Measurements from ENCODE around the gene LYG1.

LYG1 gene

DNA sequence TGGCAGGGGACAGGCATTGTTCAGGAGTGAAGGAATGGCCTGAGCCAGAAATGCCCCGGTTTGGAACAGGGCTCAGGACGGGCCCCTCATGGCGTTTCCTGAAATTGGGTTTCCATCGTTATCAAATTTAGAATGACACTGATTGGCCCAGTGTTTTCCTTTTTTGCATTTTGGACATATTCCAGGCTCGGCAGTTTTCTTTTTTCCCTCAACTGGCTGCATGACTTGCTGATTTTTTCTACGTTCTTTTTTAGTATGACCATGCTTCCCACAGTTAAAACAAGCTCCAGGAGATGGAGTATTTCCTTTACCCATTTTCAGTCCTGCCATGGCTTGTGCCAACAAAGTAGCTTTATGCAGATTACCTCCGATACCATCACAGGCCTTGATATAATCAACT, 25.1 kb downstream of the LYG1 start:
- DNase-seq (ENCODE audit: low read depth in 2 of 2), result no peak

DNA sequence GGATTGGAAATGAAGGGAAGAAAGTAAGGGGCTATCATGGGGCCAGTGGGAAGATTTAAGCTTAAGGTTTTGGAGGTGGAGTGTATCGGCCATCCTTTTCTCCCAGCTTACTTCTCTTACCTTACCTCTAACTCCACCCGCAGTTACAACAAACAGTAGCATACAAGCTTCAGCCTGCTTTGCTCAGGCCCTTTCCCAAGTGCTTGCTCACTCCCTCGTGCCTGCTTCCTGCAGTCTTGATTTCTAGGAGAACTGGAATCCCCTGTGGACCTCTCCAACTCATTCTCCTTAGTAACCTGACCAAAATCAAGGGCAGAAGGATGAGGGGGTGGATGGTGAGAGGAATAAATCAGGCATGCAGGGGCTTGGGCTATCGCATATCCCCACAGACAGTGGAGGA, 39.8 kb downstream of the LYG1 start:
- DNase-seq (ENCODE audit: low read depth in 2 of 2), result no peak

DNA sequence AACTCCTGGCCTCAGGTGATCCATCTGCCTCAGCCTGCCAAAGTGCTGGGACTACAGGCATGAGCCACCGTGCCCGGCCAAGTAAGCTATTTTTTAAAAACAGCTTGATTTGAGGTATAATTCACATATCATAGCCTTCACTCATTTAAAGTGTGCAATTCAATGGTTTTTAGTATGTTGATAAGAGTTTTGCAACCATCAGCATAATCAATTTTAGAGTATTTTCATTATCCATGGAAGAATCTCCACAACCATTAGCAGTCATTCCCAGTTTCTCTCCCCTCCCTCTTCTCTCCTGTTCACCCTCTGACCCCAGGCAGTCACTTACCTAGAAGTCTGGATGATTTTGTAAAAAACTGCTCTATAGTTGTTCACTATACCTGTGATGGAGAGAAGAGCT, 40.8 kb downstream of the LYG1 start:
- no peak for DNase-seq (ENCODE audit: low read depth in 2 of 2)

DNA sequence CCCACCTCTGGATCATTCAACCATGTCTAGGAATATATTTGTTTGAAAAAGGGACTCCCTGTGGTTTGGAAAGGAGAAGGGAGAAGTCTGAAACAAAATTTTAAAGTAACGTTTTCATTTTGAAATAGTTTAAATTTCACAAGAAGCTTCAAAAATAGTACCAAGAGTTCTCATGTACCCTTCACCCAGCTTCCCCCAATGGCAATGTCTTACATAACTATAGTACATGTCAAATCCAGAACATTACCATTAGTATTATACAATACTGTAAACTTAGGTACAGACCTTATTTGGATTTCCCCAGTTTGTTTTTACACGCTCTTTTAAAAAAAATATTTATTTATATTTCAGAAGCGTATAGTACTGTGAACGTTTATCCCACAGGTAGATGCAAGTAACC, 41.5 kb downstream of the LYG1 start:
- DNase-seq (ENCODE audit: low read depth in 2 of 2), result no peak

DNA sequence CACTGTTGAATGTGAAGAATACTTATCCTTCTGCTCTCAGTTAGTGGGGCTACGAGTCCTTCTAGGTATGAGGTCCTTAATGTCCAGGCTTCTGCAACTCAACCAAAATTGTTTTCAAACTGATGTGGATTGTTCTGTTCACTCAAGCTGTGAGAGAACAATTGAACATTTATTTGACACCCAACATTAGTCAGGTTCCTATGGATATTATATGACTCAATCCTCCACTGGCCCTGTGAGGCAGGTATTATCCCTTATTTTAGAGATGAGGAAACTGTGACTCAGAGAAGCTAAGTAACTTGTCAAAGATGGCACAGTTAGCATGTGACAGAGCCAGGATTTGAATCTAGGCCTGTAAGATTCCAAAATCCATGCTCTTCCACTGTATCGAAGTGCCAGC, 44.3 kb downstream of the LYG1 start:
- no peak for DNase-seq (ENCODE audit: low read depth in 2 of 2)

DNA sequence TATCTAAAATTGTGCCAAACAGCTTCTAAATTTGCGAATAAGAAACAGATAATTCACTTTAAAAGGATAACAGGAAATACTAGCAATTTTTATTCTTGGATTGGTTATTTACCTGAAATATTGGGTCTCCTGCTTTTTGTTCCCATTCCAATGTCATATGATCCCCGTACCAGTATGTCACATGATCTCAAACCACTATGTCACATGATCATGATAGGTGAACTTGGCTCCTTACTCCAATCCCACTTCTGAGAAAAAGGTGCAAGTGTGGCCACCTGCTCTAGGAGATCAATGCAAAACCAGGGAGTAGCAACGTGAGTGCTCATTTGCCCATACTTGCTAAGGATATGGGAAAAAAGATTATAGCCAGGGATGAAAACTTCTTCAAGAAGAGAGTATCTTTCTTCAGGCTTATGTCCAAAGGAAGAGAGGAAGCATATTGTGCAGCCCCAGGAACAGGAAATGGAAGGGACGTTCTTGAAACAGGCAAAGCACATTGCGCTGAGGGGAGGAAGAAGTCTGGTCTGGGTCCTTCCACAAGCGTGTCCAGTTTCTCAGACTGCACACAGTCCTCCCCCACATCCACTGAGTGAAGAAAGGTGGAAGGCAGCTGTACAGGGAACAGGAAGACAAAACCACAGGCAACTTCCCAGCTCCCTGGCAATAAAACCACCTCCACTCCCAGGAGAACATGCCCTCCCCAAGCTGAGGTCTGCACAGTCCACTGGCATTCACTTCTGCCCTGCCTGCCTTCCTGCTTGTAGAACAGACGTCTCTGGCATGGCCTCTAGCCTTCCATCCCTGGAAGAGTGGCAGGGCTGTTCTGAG, 45.3 kb downstream of the LYG1 start, which contains the start of gene LYG2:
Gene LYG2 (minus strand): TSS at position 176 of the 828 bp plus-strand sequence. CDS start 1,406 bp downstream, outside the sequence.
- no peak for DNase-seq (ENCODE audit: low read depth in 2 of 2)

DNA sequence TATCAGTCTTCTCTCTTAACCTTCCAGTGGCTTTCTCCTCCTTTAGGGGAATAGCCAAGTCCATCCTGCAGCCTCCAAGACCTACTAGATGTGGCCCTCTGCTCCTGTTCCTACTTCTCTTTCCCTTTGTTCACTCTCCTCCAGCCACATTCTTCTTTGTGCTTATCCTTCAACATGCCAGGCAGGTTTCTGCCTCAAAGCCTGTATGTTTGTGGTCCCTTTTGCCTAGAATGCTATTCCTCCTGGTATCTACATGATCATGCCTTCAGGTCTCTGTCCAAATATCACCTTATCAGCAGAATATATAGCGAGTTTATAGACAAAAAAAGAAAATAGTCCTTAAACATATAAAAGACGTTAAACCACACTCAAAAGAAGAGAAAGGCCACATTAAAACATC, 51.0 kb downstream of the LYG1 start:
- no peak for DNase-seq (ENCODE audit: low read depth in 2 of 2)

DNA sequence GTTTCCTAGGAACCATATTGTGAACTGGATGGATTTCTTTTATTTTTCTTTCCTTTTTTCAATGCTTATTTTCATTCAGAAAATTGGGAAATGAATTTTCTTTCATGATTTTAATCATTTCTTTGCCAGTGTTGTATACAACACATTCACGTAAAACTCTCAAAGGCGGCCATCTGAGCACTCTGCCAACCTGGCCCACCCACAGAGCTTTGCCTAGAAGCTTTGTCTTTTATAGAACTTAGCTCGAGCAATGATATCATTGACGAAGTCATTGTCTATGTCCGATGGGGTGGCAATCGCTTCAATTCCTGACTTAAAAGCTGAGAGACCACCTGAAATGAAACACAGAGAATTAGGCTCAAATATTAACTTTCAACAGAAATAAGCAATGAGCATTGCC, 58.8 kb downstream of the LYG1 start:
- no peak for DNase-seq (ENCODE audit: low read depth in 2 of 2)

DNA sequence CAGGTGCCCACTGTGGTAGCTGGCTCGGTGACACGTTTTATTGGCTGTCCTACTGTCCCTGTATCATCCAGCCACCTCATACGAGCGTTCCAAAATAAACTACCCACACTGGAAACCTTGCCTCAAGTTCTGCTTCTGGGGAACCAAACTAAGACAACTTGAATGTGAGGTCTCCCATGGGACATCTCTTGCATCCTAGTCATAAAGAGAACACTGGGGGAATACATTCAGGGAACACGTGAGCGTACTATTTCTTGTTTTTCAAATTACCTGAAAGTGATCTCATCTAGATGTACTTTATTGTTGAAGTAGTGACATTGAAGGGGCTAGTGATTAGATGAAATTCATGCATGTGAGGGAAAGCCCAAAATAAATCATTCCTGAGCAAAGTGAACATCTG, 60.6 kb downstream of the LYG1 start:
- DNase-seq (ENCODE audit: low read depth in 2 of 2), result no peak

DNA sequence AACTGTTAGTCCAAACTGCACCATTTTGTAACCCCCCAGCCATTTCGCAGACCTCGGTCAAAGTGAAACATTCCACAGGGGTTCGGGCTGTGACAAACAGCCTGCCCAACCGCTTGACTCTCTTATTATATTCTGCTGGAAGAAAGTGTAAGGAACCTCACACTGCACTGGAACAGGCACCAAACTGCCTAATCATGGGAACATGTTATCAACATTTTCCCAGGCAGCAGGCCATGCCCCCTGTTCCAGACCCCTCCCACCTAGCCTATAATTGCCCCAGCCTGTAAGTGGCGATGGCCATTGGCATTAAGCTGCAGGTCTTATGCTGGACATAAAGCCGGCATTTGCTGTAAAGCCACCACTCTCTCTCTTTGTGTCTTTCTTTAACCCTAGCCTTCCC, 62.4 kb downstream of the LYG1 start:
- no peak for DNase-seq (ENCODE audit: low read depth in 2 of 2)
